Measurements from ENCODE around the gene BTBD19.
"Not testable (repeated sequence)": the region's sequence is repeated elsewhere in the genome, so short reads cannot be mapped to it uniquely, and the experiment has no call there.

BTBD19 gene

GRCh38 chr1:44829506-44830384 is 21.4 kb downstream of the BTBD19 start:
- no peak for DNase-seq

- no peak for DNase-seq
These were observed 22.6 kb downstream of the BTBD19 start for GRCh38 chr1:44830900-44831304.

GRCh38 chr1:44831516-44831915 is 23.2 kb downstream of the BTBD19 start:
- DNase-seq, result no peak

- DNase-seq, result no peak
These were observed 23.9 kb downstream of the BTBD19 start for GRCh38 chr1:44832056-44832705.

GRCh38 chr1:44834328-44834727 is 26.0 kb downstream of the BTBD19 start:
- no peak for DNase-seq

- DNase-seq, result peak; percentile 87
These were observed 27.7 kb downstream of the BTBD19 start for GRCh38 chr1:44835738-44836675.

- not testable (repeated sequence) for DNase-seq
These were observed 30.0 kb downstream of the BTBD19 start for GRCh38 chr1:44838294-44838693.

- peak; percentile 65 for DNase-seq
These were observed 31.3 kb downstream of the BTBD19 start for GRCh38 chr1:44839576-44839975.

- no peak for DNase-seq
These were observed 34.2 kb downstream of the BTBD19 start for GRCh38 chr1:44842486-44842861.

- DNase-seq, result peak; percentile 89
These were observed 34.7 kb downstream of the BTBD19 start, which contains the start of gene PTCH2 for GRCh38 chr1:44842862-44843655. Gene PTCH2 (minus strand): TSS chr1:44843253. CDS start chr1:44842932, 321 bp downstream.

GRCh38 chr1:44846985-44847384 is 38.7 kb downstream of the BTBD19 start:
- no peak for DNase-seq

- no peak for DNase-seq
These were observed 39.5 kb downstream of the BTBD19 start for GRCh38 chr1:44847845-44848244.

- no peak for DNase-seq
These were observed 40.3 kb downstream of the BTBD19 start for GRCh38 chr1:44848456-44849181.

- no peak for DNase-seq
These were observed 41.3 kb downstream of the BTBD19 start for GRCh38 chr1:44849575-44850132.

- DNase-seq, result no peak
These were observed 43.0 kb downstream of the BTBD19 start for GRCh38 chr1:44851308-44851707.

GRCh38 chr1:44853201-44853600 is 44.9 kb downstream of the BTBD19 start:
- DNase-seq, result no peak

GRCh38 chr1:44854970-44855369 is 46.6 kb downstream of the BTBD19 start:
- no peak for DNase-seq

- no peak for DNase-seq
These were observed 47.4 kb downstream of the BTBD19 start for GRCh38 chr1:44855742-44856141.

- DNase-seq, result no peak
These were observed 49.1 kb downstream of the BTBD19 start for GRCh38 chr1:44857446-44857845.

GRCh38 chr1:44860331-44860730 is 52.0 kb downstream of the BTBD19 start:
- no peak for DNase-seq

GRCh38 chr1:44860891-44861425 is 52.6 kb downstream of the BTBD19 start:
- DNase-seq, result no peak
